Activated CD8-positive, alpha-beta memory T cell treated with anti-CD3 and anti-CD28 coated beads for 36 hours (primary cell): ENCODE results near the gene EPHA2. TPM values are rescaled to one million over a fixed set of nuclear protein-coding genes. Genes with fewer than 3 reads are reported as not detected.

ENCODE experiments used
- CTCF ChIA-PET: fragments of 350-600 bp; sonication (Branson Sonifier 250); formaldehyde crosslinking; loops from one replicate; lab custom pipeline; 2021; ENCODE audit warnings: antibody characterized with exemption; lab: Charles Lee
- POLR2A ChIA-PET: fragments of 350-600 bp; sonication (Branson Sonifier 250); formaldehyde crosslinking; loops from one replicate; lab custom pipeline; 2021; ENCODE audit warnings: antibody characterized with exemption; lab: Charles Lee
- total RNA-seq, 2 experiments: library from RNA; stranded (reverse); gene quantifications; one replicate each; pipeline ENCODE4 v1.2.3, GENCODE V29; 2021

Gene EPHA2
- total RNA-seq, 2 experiments from 2014 or later: not detected

GRCh38 chr1:16116625-16117024 lies 39.2 kb downstream of the EPHA2 start:
- CTCF ChIA-PET: interaction anchor here (0.6 kb wide), 1 partner anchor 38 kb away, joined by 3 read pairs; no protein-coding TSS in a partner anchor
- POLR2A ChIA-PET: no interaction called here

GRCh38 chr1:16116002-16116401 lies 39.9 kb downstream of the EPHA2 start:
- CTCF ChIA-PET: no interaction called here
- POLR2A ChIA-PET: no interaction called here

- ChIA-PET POLR2A (no interaction called here), CTCF (no interaction called here)
Observed at GRCh38 chr1:16115468-16115983, 40.3 kb downstream of the EPHA2 start.

- ChIA-PET POLR2A (interaction anchor here (0.5 kb wide), 1 partner anchor 182 kb away, joined by 6 read pairs; no protein-coding TSS in a partner anchor), CTCF (interaction anchor here (0.6 kb wide), 1 partner anchor 542 kb away, joined by 3 read pairs; no protein-coding TSS in a partner anchor)
Observed at GRCh38 chr1:16114527-16115467, 41.1 kb downstream of the EPHA2 start.

GRCh38 chr1:16112596-16113555 lies 43.0 kb downstream of the EPHA2 start:
- ChIA-PET POLR2A (no interaction called here), CTCF (no interaction called here)

GRCh38 chr1:16111771-16112595 lies 43.9 kb downstream of the EPHA2 start:
- CTCF ChIA-PET: no interaction called here

GRCh38 chr1:16110884-16111283 lies 45.0 kb downstream of the EPHA2 start:
- ChIA-PET CTCF (interaction anchor here (1.3 kb wide), 1 partner anchor 29 kb away, joined by 3 read pairs; no protein-coding TSS in a partner anchor), POLR2A (no interaction called here)

More at GRCh38 chr1:16111771-16112595, 43.9 kb downstream of the EPHA2 start:
- POLR2A ChIA-PET: no interaction called here

- CTCF ChIA-PET: interaction anchor here (1.0 to 1.3 kb wide), 2 partner anchors 28 to 31 kb away, joined by 3 to 4 read pairs; no protein-coding TSS in a partner anchor
Observed at GRCh38 chr1:16110456-16110855, 45.4 kb downstream of the EPHA2 start.

GRCh38 chr1:16109571-16109970 lies 46.3 kb downstream of the EPHA2 start:
- ChIA-PET POLR2A (no interaction called here), CTCF (interaction anchor here (1.0 to 1.1 kb wide), 2 partner anchors 30 to 78 kb away, joined by 4 read pairs; no protein-coding TSS in a partner anchor)

More at GRCh38 chr1:16110456-16110855, 45.4 kb downstream of the EPHA2 start:
- POLR2A ChIA-PET: no interaction called here

- POLR2A ChIA-PET: interaction anchor here (0.6 kb wide), 1 partner anchor 402 kb away, joined by 10 read pairs; no protein-coding TSS in a partner anchor
- CTCF ChIA-PET: interaction anchor here (0.6 kb wide), 1 partner anchor 66 kb away, joined by 3 read pairs; no protein-coding TSS in a partner anchor
Observed at GRCh38 chr1:16107039-16107438, 48.8 kb downstream of the EPHA2 start.

- POLR2A ChIA-PET: no interaction called here
- CTCF ChIA-PET: no interaction called here
Observed at GRCh38 chr1:16101623-16102022, 54.2 kb downstream of the EPHA2 start.

GRCh38 chr1:16099412-16099811 lies 56.5 kb downstream of the EPHA2 start:
- ChIA-PET POLR2A (no interaction called here), CTCF (no interaction called here)

- POLR2A ChIA-PET: no interaction called here
- CTCF ChIA-PET: no interaction called here
Observed at GRCh38 chr1:16095447-16095846, 60.4 kb downstream of the EPHA2 start.

- ChIA-PET POLR2A (no interaction called here), CTCF (no interaction called here)
Observed at GRCh38 chr1:16094453-16095158, 61.3 kb downstream of the EPHA2 start.

- ChIA-PET CTCF (no interaction called here), POLR2A (no interaction called here)
Observed at GRCh38 chr1:16093611-16094010, 62.3 kb downstream of the EPHA2 start.

- POLR2A ChIA-PET: no interaction called here
- CTCF ChIA-PET: interaction anchor here (1.0 kb wide), 1 partner anchor 13 kb away, joined by 3 read pairs; no protein-coding TSS in a partner anchor
Observed at GRCh38 chr1:16092923-16093511, 62.9 kb downstream of the EPHA2 start.
